NCI-H345 (cell line): Measurements from ENCODE around the gene SLC31A2.
"Not testable (repeated sequence)": the region's sequence is repeated elsewhere in the genome, so short reads cannot be mapped to it uniquely, and the experiment has no call there.

Experiments used
- DNase-seq: peaks from one replicate; lab custom pipeline; 2025; lab: John Stamatoyannopoulos, UW

Gene SLC31A2, protein sequence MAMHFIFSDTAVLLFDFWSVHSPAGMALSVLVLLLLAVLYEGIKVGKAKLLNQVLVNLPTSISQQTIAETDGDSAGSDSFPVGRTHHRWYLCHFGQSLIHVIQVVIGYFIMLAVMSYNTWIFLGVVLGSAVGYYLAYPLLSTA

DNA sequence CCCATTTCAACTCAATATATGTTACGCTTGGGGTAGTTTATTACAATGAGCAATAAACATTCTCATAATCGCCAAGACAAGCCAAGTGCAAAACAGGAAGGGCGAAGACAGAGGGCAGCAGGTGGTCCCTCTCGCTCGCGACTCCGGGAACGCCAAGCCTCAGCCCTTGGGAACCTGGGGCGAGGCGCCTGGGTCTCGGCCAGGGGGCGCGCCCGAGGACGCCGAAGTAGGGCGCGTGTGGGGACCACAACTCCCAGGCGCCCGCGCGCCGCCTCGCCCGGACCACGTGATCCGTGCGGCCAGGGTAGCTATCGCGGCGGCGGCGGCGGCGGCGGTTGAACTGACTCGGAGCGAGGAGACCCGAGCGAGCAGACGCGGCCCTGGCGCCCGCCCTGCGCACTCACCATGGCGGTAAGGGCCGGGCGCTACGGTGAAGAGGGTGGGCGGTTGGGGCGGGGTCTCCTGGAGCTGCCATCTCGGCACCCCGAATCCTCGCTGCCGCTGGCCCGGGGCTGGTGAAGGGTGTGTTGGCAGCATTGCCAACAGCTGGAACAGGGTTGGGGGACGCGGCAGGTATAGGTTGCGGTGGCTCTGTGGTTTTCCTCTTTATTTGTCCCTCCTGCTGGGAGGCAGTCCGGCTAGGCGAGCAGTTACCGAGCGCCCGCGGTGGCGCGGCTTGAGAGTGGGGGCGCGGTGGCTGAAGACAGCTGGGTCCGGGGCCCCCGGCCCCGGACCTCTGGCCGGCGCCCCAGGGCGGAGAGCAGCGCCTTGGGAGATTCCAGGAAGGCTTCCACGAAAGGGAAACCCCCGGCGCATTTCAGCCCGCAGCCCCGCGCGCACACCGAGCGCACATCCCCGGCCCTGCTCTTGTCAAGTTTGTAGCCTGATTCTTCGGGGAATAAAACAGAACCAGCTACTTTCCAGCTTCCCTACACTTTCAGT, at the start of gene SLC31A2:
Gene SLC31A2 (plus strand): TSS at position 338 of the 942 bp plus-strand sequence. CDS start 68 bp downstream, at position 406.
- DNase-seq: peak; percentile 90

DNA sequence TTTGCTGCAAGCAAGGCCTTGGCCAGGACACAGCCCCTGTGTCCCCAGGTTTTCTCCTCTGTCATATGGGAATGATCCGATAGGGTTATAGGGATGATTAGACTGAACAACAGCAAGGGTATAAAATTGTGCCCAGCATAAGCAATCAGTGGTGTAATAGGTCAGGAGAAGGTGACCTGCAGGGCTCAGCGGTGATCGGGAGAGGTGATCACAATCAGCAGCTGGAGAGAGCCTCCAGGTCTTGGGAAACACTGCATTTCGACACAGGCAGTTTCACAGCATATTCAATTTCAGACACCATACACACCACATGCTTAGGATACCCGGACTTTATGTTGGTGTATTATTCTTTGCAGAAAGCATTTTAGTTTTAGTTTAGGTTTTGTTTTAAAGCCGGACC, 45.5 kb upstream of the SLC31A2 start:
- not testable (repeated sequence) for DNase-seq

DNA sequence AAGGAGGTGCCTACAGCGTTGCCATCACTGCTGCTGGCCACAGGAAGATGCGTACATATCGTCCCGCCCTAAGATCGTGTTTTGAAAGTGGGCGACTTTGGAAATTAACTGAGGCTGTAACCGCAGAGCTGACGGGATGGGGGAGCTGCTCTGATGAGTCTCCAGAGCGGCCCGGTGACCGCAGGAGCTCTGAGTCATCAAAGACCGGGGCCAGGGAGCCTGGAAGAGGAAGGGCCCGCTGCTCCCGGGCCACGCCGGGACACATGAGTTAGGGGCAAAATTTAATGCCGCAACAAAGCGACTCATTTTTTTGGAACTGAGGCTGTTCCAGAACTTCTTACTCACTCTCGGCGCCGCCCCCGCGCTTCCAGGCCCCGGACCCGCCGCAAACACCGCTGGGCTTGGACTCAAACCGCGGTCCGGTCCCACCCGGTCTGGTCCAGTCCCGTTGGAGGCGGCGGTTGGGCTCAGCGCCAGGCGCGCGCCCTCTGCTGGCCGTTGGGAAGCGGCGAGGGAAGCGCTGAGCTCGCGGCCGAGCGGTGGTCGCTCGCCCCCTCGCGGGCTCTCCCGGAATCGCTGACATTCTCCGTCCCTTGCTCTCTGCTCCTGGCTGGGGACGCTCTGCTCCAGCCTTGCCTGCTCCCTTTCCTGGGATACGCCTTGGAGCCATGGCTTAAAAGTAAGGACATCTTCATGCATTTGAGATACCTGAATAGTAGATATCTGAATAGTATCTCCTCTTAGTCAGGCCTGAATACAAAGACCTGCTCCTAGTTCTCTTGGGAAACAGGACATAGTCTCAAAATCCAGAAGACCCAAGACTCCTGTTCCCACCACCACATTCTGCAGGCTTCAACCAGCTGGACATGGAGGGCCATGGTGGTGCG, 39.5 kb upstream of the SLC31A2 start:
- not testable (repeated sequence) for DNase-seq

DNA sequence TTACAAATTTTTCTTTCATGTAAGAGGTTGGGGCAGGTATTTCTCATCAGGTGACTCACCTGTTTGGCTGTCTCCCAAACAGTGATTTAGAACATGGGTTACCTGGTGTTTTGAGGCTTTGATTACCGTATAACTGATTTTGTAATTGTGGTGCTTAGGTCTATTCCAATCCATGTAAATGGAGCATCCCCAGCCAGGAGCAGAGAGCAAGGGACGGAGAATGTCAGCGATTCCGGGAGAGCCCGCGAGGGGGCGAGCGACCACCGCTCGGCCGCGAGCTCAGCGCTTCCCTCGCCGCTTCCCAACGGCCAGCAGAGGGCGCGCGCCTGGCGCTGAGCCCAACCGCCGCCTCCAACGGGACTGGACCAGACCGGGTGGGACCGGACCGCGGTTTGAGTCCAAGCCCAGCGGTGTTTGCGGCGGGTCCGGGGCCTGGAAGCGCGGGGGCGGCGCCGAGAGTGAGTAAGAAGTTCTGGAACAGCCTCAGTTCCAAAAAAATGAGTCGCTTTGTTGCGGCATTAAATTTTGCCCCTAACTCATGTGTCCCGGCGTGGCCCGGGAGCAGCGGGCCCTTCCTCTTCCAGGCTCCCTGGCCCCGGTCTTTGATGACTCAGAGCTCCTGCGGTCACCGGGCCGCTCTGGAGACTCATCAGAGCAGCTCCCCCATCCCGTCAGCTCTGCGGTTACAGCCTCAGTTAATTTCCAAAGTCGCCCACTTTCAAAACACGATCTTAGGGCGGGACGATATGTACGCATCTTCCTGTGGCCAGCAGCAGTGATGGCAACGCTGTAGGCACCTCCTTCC, 37.9 kb upstream of the SLC31A2 start:
- DNase-seq: not testable (repeated sequence)

DNA sequence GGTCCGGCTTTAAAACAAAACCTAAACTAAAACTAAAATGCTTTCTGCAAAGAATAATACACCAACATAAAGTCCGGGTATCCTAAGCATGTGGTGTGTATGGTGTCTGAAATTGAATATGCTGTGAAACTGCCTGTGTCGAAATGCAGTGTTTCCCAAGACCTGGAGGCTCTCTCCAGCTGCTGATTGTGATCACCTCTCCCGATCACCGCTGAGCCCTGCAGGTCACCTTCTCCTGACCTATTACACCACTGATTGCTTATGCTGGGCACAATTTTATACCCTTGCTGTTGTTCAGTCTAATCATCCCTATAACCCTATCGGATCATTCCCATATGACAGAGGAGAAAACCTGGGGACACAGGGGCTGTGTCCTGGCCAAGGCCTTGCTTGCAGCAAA, 32.0 kb upstream of the SLC31A2 start:
- not testable (repeated sequence) for DNase-seq

DNA sequence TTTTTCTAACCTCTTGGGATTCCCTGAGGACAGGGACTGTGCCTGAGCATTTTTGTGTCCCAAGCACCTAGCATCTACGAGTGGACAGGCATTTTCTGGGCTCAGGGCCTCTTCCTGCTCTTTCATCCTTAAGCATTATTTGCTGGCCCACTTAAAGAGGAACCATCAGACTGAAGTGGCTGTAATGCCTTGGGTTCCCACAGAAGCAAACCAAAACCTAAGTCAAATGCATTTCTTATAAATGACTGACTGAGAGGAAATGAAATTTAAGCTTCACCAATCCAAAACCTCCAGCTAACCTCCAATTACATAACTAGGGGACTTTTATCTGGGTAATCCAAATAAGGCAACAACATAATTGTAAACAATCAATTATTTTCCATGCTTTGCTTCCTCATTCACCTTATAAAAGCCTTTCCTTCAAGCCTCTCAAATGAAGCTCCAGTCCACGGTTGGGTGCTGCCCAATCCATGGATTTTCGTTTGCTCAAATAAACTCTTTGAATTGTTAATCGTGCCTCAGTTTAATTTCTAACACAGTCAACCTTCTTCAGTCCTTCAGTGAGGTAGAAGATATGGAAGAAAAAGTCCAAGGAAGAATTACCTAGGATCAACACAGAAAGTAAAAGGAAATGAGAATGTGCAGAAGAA, 25.3 kb upstream of the SLC31A2 start:
- no peak for DNase-seq

DNA sequence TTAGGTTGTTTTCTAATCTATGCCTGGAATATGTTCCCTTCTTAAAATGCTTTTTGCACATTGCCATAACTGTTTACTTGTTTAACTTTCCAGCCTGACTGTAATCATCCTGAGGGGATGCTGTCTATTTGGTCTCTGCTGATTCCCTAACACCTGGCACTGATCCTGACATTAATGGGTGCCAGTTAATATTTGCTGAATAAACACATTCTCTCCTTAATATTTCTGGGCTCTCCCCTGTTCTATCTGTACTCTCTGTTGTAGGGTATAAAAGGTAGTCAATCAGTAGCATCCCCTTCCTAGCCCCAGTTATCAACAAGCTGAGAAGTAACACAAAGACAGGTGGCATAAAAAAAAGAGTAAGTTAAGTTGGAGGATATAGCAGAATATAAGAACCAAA, 21.3 kb upstream of the SLC31A2 start:
- no peak for DNase-seq

DNA sequence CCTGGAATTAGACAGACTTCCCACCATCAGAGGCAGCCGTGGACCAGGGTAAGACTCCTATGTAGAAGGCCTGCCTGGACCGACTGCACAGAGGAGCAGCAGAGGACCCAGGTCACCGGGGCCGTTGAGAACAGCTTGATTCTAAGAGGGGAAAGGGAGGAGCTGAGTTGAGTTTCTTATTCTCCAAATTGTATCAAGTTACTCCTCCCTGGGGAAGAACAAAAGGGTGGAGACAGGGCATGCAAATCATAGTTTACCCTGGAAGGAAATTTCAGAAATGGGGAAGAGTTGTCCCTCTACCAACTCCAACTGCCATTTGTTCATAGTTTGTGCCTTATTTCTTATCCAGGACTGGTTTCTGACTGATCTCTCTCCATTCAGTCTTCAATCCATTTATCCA, 20.9 kb upstream of the SLC31A2 start:
- DNase-seq: no peak

DNA sequence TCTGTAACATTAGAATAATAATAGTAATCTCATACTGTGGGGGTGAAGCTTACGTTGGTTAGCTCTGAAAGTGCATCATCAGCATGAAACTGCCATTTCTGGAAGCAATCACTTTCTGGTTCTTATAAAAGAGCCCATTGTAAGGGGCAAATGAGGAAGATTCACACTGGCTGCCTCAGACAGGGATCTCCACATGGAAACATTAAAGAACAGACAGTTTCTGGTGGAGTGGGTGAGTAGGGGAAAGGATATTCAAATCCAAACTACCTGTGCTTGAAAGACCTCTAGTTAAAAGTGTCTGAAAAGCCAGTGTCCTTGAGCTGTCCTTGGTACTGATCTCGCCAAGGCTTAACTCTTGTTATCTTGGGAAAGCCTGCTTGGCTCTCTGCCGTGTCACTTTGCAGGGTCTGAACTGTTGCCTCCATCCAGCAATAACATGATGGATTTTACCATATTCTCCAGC, 19.1 kb upstream of the SLC31A2 start:
- no peak for DNase-seq

DNA sequence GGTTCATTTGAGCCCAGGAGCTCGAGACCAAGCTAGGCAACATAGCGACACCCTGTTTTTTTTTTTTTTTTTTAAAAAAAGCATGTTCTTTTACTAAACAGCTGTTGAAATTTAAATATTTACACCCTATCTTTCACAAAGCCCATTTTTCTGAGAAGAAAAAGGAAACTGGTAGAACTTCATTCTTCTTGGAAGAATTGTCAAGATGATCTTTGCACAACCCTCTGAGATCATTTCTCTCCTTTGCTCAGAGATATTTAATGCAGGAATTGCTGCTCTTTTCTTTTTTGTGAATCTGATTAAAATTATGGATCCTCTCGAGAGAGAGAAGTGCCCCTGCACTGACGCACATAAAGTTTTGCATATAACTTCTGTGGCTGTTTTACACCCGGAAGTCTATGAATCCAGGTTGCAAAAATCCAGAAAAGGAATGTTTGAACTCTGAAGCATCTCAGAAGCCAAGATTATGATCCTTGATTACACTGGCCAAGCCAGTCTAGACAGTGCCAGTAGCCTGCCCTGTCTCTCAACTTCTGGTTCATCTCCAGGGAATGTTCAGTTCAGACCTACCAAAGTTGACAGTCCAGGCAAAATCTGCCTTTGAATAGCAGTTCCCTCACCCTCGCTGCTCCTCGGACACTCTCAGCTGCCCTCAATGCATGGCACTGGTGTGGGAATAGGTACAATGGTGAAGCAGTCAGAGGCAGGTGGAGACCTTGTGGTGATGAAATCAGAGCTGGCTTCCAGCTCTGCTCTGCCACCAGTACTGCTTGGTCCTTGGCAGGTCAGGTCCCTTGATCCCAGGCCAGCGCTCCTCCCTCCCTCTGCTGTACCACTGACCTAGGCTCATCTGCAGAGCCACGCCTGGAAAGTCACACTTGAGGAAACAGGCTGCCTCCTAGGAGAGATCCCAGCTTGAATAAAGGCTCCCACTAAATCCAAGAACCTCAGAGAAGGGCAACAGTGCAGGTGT, 13.3 kb upstream of the SLC31A2 start:
- no peak for DNase-seq

DNA sequence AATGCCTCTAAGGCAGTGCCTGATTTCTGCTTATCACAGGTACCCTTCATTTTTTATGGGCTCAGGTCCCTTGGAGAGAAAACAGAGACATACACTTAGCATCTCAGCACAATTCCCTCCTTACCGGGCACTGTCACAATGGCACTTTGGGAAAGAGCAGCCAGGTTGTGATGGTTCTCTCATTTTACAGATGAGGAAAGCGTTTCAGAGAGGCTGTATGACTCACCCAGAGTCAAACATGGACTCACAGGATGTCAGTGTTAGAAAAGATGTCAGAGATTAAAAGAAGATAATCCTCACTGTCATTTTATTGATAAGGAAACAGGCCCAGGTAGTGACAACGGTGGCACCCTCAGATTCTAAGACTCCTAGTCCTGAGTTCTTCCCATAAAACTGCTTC, 12.0 kb upstream of the SLC31A2 start:
- DNase-seq: no peak

DNA sequence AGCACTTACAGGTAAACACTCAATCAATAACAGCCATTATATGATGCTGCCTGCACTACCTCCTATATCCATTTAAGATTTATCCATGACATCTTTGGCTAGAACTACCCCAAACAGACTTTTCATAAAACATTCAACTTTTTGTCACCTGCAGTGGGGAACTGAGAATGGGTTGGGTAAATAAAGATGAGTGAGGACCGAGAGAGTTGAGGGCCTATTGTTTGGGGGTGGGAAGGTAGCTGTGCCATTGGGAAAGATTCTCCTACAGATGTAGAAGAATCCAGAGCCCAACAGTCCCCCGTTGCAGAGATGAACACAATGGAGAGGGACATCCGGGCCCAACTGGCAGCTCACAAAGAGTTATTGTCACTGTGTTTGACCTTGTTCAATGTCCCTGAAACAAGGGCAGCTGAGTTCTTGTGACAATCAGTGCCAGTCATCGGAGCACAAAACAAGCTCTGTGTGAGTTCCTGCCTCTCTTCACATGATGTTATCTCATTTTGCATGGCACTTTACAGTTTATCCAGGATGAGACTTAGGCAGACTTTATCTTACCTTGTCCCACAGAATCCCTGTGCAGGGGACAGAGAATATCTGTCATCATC, 11.5 kb upstream of the SLC31A2 start:
- no peak for DNase-seq

DNA sequence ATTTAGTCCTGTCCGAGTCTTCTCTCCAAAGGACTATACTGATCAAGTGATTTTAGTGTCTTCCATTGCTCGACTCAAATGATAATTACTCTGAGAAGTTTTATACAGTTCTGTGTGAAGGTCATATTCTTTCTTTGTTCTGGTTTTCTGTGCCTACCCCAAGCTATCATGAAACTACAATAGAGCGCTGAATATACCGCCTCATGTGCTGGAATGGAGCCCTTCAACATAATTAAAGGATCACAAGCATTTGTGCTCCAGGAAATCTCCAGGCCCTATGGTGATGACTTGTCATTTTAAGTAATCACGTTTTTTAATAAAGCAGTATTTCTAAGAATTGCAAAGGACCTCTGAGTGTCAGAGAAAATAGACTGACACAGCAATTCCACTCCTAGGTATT, 10.9 kb upstream of the SLC31A2 start:
- DNase-seq: no peak

DNA sequence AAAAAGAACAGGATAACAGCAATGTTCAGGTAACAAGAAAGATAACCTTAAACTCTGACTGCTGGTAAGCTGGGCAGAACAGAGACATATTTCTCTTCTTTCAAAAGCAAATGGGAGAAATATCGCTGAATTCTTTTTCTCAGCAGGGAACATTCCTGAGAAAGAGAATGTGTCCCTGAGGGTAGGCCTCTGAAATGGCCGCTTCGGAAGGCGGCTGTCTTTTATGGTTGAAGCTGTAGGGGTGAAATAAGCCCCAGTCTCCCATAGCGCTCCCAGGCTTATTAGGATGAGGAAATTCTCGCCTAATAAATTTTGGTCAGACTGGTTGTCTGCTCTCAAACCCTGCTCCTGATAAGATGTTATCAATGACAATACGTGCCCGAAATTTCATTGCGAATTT, 9.9 kb upstream of the SLC31A2 start:
- DNase-seq: not testable (repeated sequence)

DNA sequence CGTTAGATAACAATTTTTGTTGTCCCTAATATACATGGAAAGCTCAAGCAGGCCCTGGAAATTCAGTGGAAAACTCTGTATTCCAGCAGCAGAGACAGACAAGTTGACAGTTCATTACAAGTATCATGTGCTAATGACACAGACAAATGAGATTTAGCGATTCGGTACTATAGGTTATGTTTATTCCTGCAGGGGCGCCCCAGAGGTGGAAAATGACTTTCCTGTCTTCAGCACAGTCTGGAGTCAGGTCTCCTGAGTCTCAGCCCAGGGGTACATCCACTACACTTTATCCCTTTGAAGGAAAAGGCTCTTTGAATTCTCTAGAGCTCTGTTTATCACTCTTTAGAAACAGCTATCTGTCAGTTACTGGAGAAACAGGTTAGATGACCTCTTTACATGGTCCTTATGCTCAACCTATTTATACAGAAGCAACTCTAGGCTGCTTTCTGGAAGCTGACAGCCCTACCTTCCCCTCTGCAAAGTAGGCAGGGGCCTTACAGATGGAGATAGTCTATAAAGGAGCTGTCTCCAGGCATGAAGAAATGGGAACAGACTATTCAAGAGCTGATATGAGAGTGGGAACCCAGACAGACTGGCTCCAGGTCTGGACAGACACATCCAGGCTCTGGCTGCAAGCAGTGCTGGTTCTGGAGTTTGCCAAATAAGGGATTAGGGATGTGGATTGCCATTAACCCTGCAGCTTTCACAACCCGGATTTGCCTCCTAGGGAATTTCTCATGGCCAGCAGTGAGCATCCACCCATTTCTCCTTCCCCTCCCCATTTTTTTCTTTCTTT, 7.2 kb upstream of the SLC31A2 start:
- DNase-seq: no peak

DNA sequence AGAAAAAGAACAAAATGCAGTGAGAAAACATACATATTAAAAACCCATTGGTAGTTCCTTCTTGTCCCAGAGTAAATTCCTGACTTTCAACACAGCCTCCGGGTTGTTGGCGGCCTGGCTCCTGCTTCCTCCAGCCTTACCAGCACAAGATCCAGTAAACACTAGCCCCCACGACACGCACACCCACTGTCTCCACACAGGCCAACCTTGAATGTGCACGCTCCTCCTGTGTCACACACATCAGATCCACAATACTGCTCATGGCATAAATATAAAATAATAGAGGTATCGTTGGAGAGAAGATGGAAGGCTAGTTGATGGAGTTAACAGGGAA, 2.5 kb upstream of the SLC31A2 start:
- DNase-seq: no peak

DNA sequence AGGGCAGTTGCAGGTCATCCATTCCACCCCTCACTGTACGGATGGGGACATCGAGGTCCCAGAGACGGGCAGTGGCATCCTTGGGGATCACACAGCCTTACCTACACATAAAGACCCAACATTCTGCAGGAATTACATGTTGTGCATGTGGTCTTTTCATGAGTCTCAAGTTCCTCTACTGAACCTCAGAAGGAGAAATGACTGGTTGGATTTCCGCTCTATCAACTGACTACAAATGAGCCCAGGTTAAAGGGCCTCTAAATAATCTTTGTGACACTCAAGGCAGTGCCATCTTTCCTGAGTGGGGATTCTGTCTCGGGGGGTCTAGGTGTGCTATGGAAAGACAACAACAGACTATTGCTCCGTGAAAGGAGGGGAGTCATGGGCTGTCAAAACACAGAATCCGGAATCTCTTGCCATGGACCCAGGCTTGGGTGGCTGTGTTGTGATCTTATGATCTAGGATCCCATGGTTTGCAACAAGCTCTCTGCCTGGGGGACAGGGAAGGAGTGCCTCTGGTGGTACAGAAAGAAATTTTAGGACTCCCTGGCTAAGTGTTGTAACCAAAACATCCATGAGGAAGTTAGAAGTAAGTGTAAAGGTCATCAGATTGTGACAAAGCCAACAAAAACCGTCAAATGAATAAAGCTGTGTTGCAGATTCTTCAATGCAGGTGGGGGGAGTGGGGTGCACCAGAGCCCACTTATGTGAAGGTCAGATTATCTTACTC, 1.9 kb upstream of the SLC31A2 start:
- DNase-seq: no peak

DNA sequence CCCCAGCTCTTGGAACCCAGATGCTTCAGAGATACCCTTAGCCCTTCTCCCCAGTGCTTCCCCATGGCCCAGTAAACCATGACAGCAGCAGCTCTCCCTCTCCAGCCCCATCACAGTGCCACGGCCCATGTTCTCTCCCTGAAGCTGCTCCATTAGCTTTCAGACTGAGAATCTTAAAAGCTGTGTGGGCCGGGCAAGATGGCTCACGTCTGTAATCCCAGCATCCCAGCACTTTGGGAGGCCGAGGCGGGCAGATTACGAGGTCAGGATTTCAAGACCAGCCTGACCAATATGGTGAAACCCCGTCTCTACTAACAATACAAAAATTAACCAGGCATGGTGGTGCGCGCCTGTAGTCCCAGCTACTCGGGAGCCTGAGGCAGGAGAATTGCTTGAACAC, 1.2 kb upstream of the SLC31A2 start:
- not testable (repeated sequence) for DNase-seq
